ACC112 (cell line): Measurements from ENCODE around the gene AADACL4.

Experiments
- H2AFZ ChIP-seq: fragments of 200-600 bp; sonication (generic); one replicate; pipeline ENCODE4 v1.6.0; 2017; ENCODE audit warnings: antibody characterized with exemption, low read length; ENCODE audit not compliant: unreplicated experiment
- H3K27ac ChIP-seq: fragments of 200-600 bp; sonication (generic); 2 replicates; pipeline ENCODE4 v1.5.1; 2014; ENCODE audit warnings: low read depth, mild to moderate bottlenecking, antibody characterized with exemption, low read length, moderate library complexity
- H3K27me3 ChIP-seq: fragments of 200-600 bp; sonication (generic); 2 replicates; pipeline ENCODE4 v1.6.1; 2014; ENCODE audit warnings: mild to moderate bottlenecking, antibody characterized with exemption, low read length, moderate library complexity, mixed read lengths; ENCODE audit not compliant: insufficient read depth
- H3K36me3 ChIP-seq: fragments of 200-600 bp; sonication (generic); 2 replicates; pipeline ENCODE4 v1.6.1; 2016; ENCODE audit warnings: mild to moderate bottlenecking, antibody characterized with exemption, low read length, moderate library complexity, mixed read lengths; ENCODE audit not compliant: insufficient read depth
- H3K4me1 ChIP-seq: fragments of 200-600 bp; sonication (generic); one replicate; pipeline ENCODE4 v1.6.1; 2016; ENCODE audit warnings: low read length, mixed read lengths; ENCODE audit not compliant: insufficient read depth, unreplicated experiment, control insufficient read depth
- H3K4me3 ChIP-seq: fragments of 200-600 bp; sonication (generic); 2 replicates; pipeline ENCODE4 v1.5.1; 2014; ENCODE audit warnings: mild to moderate bottlenecking, low read depth, low read length
- H3K79me2 ChIP-seq: fragments of 200-600 bp; sonication (generic); one replicate; pipeline ENCODE4 v1.6.0; 2016; ENCODE audit warnings: low read length; ENCODE audit not compliant: control insufficient read depth, unreplicated experiment, insufficient read depth

The AADACL4 gene

GRCh38 chr1:12692967-12693782 lies 49.3 kb downstream of the AADACL4 start:
- no peaks in the 10 kb centered on the region for H3K79me2 ChIP-seq
- H3K4me3 ChIP-seq: no peak overlapping the region
- no peaks in the 10 kb centered on the region for H3K36me3 ChIP-seq
- H3K4me1 ChIP-seq: no peaks in the 10 kb centered on the region
- peaks cover 6% of the 10 kb centered on the region; the same call in 1 of the 2 replicates for H3K27me3 ChIP-seq
- H3K27ac ChIP-seq: no peak overlapping the region
- H2AFZ ChIP-seq: no peak overlapping the region

GRCh38 chr1:12696658-12697057 lies 52.8 kb downstream of the AADACL4 start:
- Histone ChIP-seq H3K27me3 (peaks cover 6% of the 10 kb centered on the region; the same call in 1 of the 2 replicates), H3K27ac (no peak overlapping the region)

GRCh38 chr1:12697397-12697796 lies 53.5 kb downstream of the AADACL4 start:
- no peaks in the 10 kb centered on the region for H3K36me3 ChIP-seq
- H3K27me3 ChIP-seq: peaks cover 6% of the 10 kb centered on the region; the same call in 1 of the 2 replicates
- no peaks in the 10 kb centered on the region for H3K79me2 ChIP-seq
- H3K4me3 ChIP-seq: no peak overlapping the region
- H3K27ac ChIP-seq: no peak overlapping the region
- no peaks in the 10 kb centered on the region for H3K4me1 ChIP-seq
- no peak overlapping the region for H2AFZ ChIP-seq

More at GRCh38 chr1:12696658-12697057, 52.8 kb downstream of the AADACL4 start:
- Histone ChIP-seq H2AFZ (no peak overlapping the region), H3K79me2 (no peaks in the 10 kb centered on the region), H3K4me1 (no peaks in the 10 kb centered on the region), H3K36me3 (no peaks in the 10 kb centered on the region), H3K4me3 (no peak overlapping the region)

GRCh38 chr1:12703821-12704451 lies 60.1 kb downstream of the AADACL4 start:
- no peak overlapping the region for H3K4me3 ChIP-seq
- H2AFZ ChIP-seq: no peak overlapping the region
- H3K4me1 ChIP-seq: no peaks in the 10 kb centered on the region
- H3K79me2 ChIP-seq: no peaks in the 10 kb centered on the region
- H3K36me3 ChIP-seq: no peaks in the 10 kb centered on the region
- H3K27ac ChIP-seq: no peak overlapping the region
- no peaks in the 10 kb centered on the region for H3K27me3 ChIP-seq

GRCh38 chr1:12706061-12706460 lies 62.2 kb downstream of the AADACL4 start:
- H3K27me3 ChIP-seq: no peaks in the 10 kb centered on the region
- no peaks in the 10 kb centered on the region for H3K79me2 ChIP-seq
- no peaks in the 10 kb centered on the region for H3K36me3 ChIP-seq
- H3K4me1 ChIP-seq: no peaks in the 10 kb centered on the region
- no peak overlapping the region for H2AFZ ChIP-seq
- H3K27ac ChIP-seq: no peak overlapping the region
- H3K4me3 ChIP-seq: no peak overlapping the region

- no peaks in the 10 kb centered on the region for H3K4me1 ChIP-seq
- H3K27me3 ChIP-seq: no peaks in the 10 kb centered on the region
- H2AFZ ChIP-seq: no peak overlapping the region
- no peaks in the 10 kb centered on the region for H3K79me2 ChIP-seq
- no peak overlapping the region for H3K4me3 ChIP-seq
- H3K27ac ChIP-seq: no peak overlapping the region
- no peaks in the 10 kb centered on the region for H3K36me3 ChIP-seq
These were observed 64.7 kb downstream of the AADACL4 start for GRCh38 chr1:12708396-12709090.

- H3K79me2 ChIP-seq: no peaks in the 10 kb centered on the region
- no peak overlapping the region for H2AFZ ChIP-seq
- no peaks in the 10 kb centered on the region for H3K27me3 ChIP-seq
- H3K36me3 ChIP-seq: no peaks in the 10 kb centered on the region
- no peak overlapping the region for H3K27ac ChIP-seq
- H3K4me3 ChIP-seq: no peak overlapping the region
- H3K4me1 ChIP-seq: no peaks in the 10 kb centered on the region
These were observed 65.2 kb downstream of the AADACL4 start for GRCh38 chr1:12709091-12709491.

GRCh38 chr1:12709696-12710095 lies 65.8 kb downstream of the AADACL4 start:
- H3K36me3 ChIP-seq: no peaks in the 10 kb centered on the region
- H3K79me2 ChIP-seq: no peaks in the 10 kb centered on the region
- no peaks in the 10 kb centered on the region for H3K4me1 ChIP-seq
- H2AFZ ChIP-seq: no peak overlapping the region
- no peak overlapping the region for H3K27ac ChIP-seq
- H3K4me3 ChIP-seq: no peak overlapping the region
- H3K27me3 ChIP-seq: no peaks in the 10 kb centered on the region

- Histone ChIP-seq H3K36me3 (no peaks in the 10 kb centered on the region), H3K79me2 (no peaks in the 10 kb centered on the region), H3K4me1 (no peaks in the 10 kb centered on the region), H3K4me3 (no peak overlapping the region), H3K27ac (no peak overlapping the region), H3K27me3 (no peaks in the 10 kb centered on the region), H2AFZ (no peak overlapping the region)
These were observed 67.7 kb downstream of the AADACL4 start for GRCh38 chr1:12711536-12711935.

- H3K36me3 ChIP-seq: no peaks in the 10 kb centered on the region
- H2AFZ ChIP-seq: no peak overlapping the region
- no peaks in the 10 kb centered on the region for H3K79me2 ChIP-seq
- H3K27ac ChIP-seq: no peak overlapping the region
- no peak overlapping the region for H3K4me3 ChIP-seq
- no peaks in the 10 kb centered on the region for H3K4me1 ChIP-seq
- H3K27me3 ChIP-seq: no peaks in the 10 kb centered on the region
These were observed 68.2 kb downstream of the AADACL4 start for GRCh38 chr1:12712076-12712475.
